Mucosa of rectum (tissue), 2 donors: ENCODE results near the gene HYAL1.
"Not testable (repeated sequence)": the region's sequence is repeated elsewhere in the genome, so short reads cannot be mapped to it uniquely, and the experiment has no call there.

Experiments
- H3K27ac ChIP-seq, 2 donors: one replicate each; pipeline ENCODE4 v1.7.0; 2013; ENCODE audit warnings: inconsistent platforms in 2 of 2, low read depth in 2 of 2, low read length in 2 of 2
- H3K27me3 ChIP-seq, 2 donors: one replicate each; pipeline ENCODE4 v1.7.0; 2013; ENCODE audit warnings: low read length in 2 of 2; ENCODE audit not compliant: control insufficient read depth in 2 of 2, insufficient read depth in 2 of 2
- H3K36me3 ChIP-seq, 2 donors: one replicate each; pipeline ENCODE4 v1.7.0; 2013; ENCODE audit warnings: low read length in 2 of 2; ENCODE audit not compliant: control insufficient read depth in 2 of 2, insufficient read depth in 2 of 2
- H3K4me1 ChIP-seq, 2 donors: one replicate each; pipeline ENCODE4 v1.7.0; 2013; ENCODE audit warnings: low read length in 2 of 2, mild to moderate bottlenecking in 1 of 2; ENCODE audit not compliant: control insufficient read depth in 2 of 2, insufficient read depth in 2 of 2
- H3K4me3 ChIP-seq, 2 donors: one replicate each; pipeline ENCODE4 v1.7.0; 2013; ENCODE audit warnings: low read length in 2 of 2
- H3K9ac ChIP-seq, 2 donors: one replicate each; pipeline ENCODE4 v1.7.0; 2013; ENCODE audit warnings: low read length in 2 of 2, low read depth in 1 of 2, mild to moderate bottlenecking in 1 of 2
- H3K9me3 ChIP-seq, 2 donors: one replicate each; pipeline ENCODE4 v1.7.0; 2013; ENCODE audit warnings: low read length in 2 of 2; ENCODE audit not compliant: control insufficient read depth in 2 of 2
- donor health status: healthy.
- donor health status: Normal muscosa, but diverticular disease.

HYAL1 gene

GRCh38 chr3:50275141-50275995 lies 28.0 kb downstream of the HYAL1 start:
- Histone ChIP-seq H3K4me3 (no peak overlapping the region), H3K36me3 (peaks cover 0 to 5% of the 10 kb centered on the region in 2 donors), H3K27me3 (peaks cover 0 to 7% of the 10 kb centered on the region in 2 donors), H3K9ac (no peak overlapping the region), H3K4me1 (peaks cover 19 to 26% of the 10 kb centered on the region in 2 donors), H3K27ac (no peak overlapping the region), H3K9me3 (no peaks in the 10 kb centered on the region)

- Histone ChIP-seq H3K36me3 (peaks cover 0 to 5% of the 10 kb centered on the region in 2 donors), H3K4me3 (no peak overlapping the region), H3K9me3 (no peaks in the 10 kb centered on the region), H3K4me1 (peaks cover 28 to 35% of the 10 kb centered on the region in 2 donors), H3K27ac (no peak overlapping the region), H3K9ac (peak overlapping the region in 1 of 2 donors; percentile 15), H3K27me3 (peaks cover 0 to 7% of the 10 kb centered on the region in 2 donors)
Measured at GRCh38 chr3:50274371-50275104, 28.8 kb downstream of the HYAL1 start.

GRCh38 chr3:50273689-50274065 lies 29.7 kb downstream of the HYAL1 start:
- Histone ChIP-seq H3K4me1 (peaks cover 33 to 41% of the 10 kb centered on the region in 2 donors), H3K27me3 (peaks cover 0 to 7% of the 10 kb centered on the region in 2 donors), H3K9me3 (no peaks in the 10 kb centered on the region), H3K4me3 (no peak overlapping the region), H3K27ac (no peak overlapping the region), H3K9ac (peak overlapping the region in 1 of 2 donors; percentile 81), H3K36me3 (peaks cover 0 to 5% of the 10 kb centered on the region in 2 donors)

- H3K27ac ChIP-seq: peak overlapping the region; percentile 13 to 16
- peaks cover 39 to 47% of the 10 kb centered on the region in 2 donors for H3K4me1 ChIP-seq
- peaks cover 0 to 5% of the 10 kb centered on the region in 2 donors for H3K36me3 ChIP-seq
- peaks cover 0 to 7% of the 10 kb centered on the region in 2 donors for H3K27me3 ChIP-seq
- H3K9ac ChIP-seq: peak overlapping the region; percentile 20 to 81
- H3K4me3 ChIP-seq: peak overlapping the region; percentile 60 to 65
- no peaks in the 10 kb centered on the region for H3K9me3 ChIP-seq
Measured at GRCh38 chr3:50272911-50273688, 30.3 kb downstream of the HYAL1 start.

- peaks cover 44 to 53% of the 10 kb centered on the region in 2 donors for H3K4me1 ChIP-seq
- not testable (repeated sequence) for H3K4me3 ChIP-seq, H3K9me3 ChIP-seq, H3K27ac ChIP-seq, H3K36me3 ChIP-seq, H3K27me3 ChIP-seq
- H3K9ac ChIP-seq: peak overlapping the region in 1 of 2 donors; percentile 81
Measured at GRCh38 chr3:50272538-50272910, 30.9 kb downstream of the HYAL1 start.

GRCh38 chr3:50271314-50271936 lies 31.9 kb downstream of the HYAL1 start:
- Histone ChIP-seq H3K4me3 (peak overlapping the region in 1 of 2 donors; percentile 31), H3K9me3 (no peaks in the 10 kb centered on the region), H3K27me3 (peaks cover 0 to 7% of the 10 kb centered on the region in 2 donors), H3K9ac (peak overlapping the region; percentile 60 to 93), H3K36me3 (peaks cover 0 to 5% of the 10 kb centered on the region in 2 donors), H3K27ac (peak overlapping the region; percentile 96 to 97), H3K4me1 (peaks cover 54 to 62% of the 10 kb centered on the region in 2 donors)

- Histone ChIP-seq H3K4me1 (peaks cover 62 to 69% of the 10 kb centered on the region in 2 donors), H3K27me3 (peaks cover 0 to 7% of the 10 kb centered on the region in 2 donors), H3K36me3 (peaks cover 0 to 5% of the 10 kb centered on the region in 2 donors), H3K4me3 (peak overlapping the region; percentile 30 to 79), H3K27ac (peak overlapping the region; percentile 96 to 97), H3K9ac (peak overlapping the region; percentile 60 to 93), H3K9me3 (no peaks in the 10 kb centered on the region)
Measured at GRCh38 chr3:50270422-50271224, 32.8 kb downstream of the HYAL1 start.

GRCh38 chr3:50269977-50270413 lies 33.4 kb downstream of the HYAL1 start:
- Histone ChIP-seq H3K4me3 (peak overlapping the region; percentile 71 to 79), H3K27ac (peak overlapping the region; percentile 96 to 97), H3K9ac (peak overlapping the region; percentile 93 to 94), H3K27me3 (peaks cover 0 to 5% of the 10 kb centered on the region in 2 donors), H3K4me1 (peaks cover 68 to 75% of the 10 kb centered on the region in 2 donors), H3K9me3 (no peaks in the 10 kb centered on the region), H3K36me3 (peaks cover 0 to 5% of the 10 kb centered on the region in 2 donors)

- peaks cover 71 to 78% of the 10 kb centered on the region in 2 donors for H3K4me1 ChIP-seq
- peaks cover 0 to 3% of the 10 kb centered on the region in 2 donors for H3K36me3 ChIP-seq
- H3K4me3 ChIP-seq: peak overlapping the region; percentile 71 to 79
- H3K27ac ChIP-seq: peak overlapping the region; percentile 96 to 97
- H3K27me3 ChIP-seq: peaks cover 0 to 3% of the 10 kb centered on the region in 2 donors
- peak overlapping the region; percentile 93 to 94 for H3K9ac ChIP-seq
- no peaks in the 10 kb centered on the region for H3K9me3 ChIP-seq
Measured at GRCh38 chr3:50269460-50269859, 33.9 kb downstream of the HYAL1 start.
